GM19193 (cell line): ENCODE measurements around the gene ZNF205.

ENCODE experiments used
- POLR2A ChIP-seq: IDR thresholded peaks from 4 replicates; pipeline ENCODE4 v1.6.1; 2011; ENCODE audit not compliant: insufficient read depth, insufficient read length; ENCODE audit errors: extremely low read depth

ZNF205 gene

DNA sequence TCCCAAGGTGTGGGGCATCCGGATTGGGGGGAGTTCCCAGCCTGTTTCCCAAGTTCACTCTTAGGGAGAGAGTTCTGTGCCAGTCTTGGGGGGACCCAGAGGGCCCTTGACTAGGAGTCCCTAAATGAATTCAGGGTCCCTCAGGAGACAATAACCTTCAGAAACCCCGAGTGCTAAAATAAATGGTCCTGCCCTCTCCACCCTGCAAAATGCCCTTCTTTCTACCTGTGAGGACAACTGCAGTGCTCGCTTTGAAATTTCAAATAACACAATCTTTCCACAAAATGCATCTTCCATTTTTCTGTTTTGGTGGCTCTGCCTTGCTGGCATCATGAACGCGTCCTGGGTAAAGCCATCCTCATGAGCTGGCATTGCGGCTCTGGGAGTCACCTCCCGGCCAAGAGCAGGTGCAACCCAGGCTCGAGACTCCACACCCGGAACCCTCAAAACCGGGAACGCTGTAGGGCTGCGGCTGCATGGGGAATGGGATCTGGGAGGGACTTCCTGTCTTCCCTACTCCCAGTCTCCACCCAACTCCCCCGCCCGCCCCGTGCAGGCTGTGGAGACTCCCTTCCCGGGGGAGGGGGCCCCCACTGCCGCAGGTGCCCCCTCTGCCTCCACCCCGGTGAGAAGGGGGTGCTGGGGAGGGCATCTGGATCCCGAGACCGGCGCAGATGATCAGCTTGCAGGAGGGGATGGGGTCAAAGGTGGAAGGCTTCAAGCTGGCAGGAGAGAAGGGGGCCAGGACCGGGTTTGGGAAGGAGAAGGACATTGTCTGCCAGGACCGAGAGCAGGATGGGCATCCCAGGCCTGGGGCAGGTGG, at the start of gene ZNF205:
Gene ZNF205, plus strand, starts transcription at position 529 of the 823 bp plus-strand sequence. CDS start 845 bp downstream, outside the sequence.
- no peak for TF ChIP-seq POLR2A

- no peak for TF ChIP-seq POLR2A
Observed at GRCh38 chr16:3063625-3064386, 48.6 kb upstream of the ZNF205 start.

DNA sequence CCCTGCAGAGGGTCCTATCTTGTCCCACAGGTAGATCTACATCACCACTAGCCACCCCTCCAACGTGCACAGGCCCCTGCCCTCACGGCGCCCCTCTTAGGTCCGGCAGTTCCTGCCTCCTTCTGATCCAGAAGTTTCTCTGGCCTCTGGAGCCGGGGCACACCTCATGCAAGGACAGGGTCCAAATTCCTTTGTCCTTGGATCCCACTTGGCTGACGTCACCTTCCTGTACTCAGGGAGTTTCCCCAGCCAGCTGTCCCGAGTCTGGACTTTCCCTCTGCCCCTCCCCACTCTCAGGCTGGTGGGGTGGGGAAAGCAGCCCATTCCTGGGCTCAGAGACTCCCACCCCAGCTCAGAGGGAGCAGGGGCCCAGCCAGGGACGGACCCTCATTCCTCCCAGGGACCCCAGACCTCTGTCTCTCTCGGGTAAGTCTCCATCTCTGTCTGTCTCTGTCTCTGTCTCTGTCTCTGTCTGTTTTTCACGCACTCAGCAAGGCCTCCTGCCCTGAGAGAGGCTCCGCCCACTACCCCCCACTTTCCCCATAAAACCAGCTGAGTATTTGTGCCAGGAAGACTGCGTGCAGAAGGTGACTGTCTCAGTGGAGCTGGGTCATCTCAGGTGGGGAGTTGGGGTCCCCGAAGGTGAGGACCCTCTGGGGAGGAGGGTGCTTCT, 47.2 kb upstream of the ZNF205 start, which contains the start of gene IL32:
Gene IL32, plus strand, starts transcription at position 572 of the 673 bp plus-strand sequence. CDS start 172 bp downstream, outside the sequence.
- TF ChIP-seq POLR2A, result no peak

DNA sequence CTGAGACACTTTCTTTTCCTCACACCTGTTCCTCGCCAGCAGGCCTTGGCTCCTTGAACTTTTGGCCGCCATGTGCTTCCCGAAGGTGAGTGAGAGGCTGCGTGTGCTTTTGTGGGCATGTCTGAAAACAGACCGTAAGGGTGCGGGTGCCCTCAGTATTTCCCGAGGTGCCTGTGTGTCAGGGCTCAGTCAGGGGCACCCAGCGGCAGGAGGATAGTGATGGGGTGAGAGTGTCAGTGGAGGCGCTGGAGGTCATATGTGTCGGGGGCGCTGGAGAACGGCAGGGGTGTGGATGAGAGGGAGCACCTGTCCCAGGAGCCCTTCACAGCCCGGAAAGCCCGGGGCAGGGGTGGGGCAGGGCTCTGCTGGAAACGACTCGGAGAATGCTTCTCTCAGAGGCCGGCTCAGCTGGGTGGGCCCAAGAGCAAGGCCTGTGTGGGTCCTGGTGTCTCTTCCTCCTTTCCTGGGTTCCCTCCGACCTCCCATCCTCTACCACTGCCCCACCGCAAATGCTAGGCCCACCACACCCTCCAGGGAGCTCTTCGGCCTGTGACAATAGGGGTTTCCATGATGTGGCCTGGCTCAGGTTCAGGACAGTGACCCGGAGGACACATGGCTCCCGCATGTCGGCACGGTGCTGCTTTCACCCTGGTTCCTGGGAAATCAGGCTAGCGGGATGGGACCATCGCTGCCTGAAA, 46.5 kb upstream of the ZNF205 start:
- TF ChIP-seq POLR2A, result no peak

DNA sequence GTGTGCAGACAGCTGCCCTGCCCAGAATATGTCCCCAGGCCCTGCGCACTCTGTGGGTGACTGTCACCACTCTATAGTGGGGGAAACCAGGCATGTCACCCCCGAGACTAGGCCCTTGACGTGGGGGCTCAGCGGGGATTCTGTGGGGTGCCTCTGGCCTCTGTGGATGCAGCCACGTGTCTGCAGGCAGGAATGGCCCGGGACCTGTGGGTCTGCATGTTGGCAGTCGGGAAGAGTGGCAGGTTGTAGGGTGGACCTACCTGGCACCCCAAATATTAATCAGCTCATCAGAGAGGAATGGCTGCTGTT, 46.0 kb upstream of the ZNF205 start:
- TF ChIP-seq POLR2A, result no peak

GRCh38 chr16:3068487-3068886, 43.9 kb upstream of the ZNF205 start:
- TF ChIP-seq POLR2A, result no peak

GRCh38 chr16:3070608-3071111, 41.7 kb upstream of the ZNF205 start:
- TF ChIP-seq POLR2A, result no peak

DNA sequence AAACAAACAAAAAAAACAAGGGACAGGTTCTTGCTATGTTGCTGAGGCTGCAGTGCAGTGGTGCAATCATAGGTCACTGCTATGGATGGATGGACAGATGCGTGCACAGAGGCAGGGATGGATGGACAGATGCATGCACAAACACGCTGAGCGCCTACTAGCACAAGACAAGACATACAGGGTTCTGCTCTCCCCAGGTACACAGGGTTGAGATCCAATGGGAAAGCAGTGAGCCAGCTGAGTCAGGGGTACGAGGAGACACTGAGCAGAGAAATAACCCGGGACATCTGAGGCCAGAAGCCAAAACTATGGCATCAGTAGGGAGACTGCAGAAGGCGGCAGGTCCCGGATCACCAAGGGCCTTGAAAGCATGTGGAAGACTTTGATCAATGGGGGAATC, 40.7 kb upstream of the ZNF205 start:
- TF ChIP-seq POLR2A, result no peak

DNA sequence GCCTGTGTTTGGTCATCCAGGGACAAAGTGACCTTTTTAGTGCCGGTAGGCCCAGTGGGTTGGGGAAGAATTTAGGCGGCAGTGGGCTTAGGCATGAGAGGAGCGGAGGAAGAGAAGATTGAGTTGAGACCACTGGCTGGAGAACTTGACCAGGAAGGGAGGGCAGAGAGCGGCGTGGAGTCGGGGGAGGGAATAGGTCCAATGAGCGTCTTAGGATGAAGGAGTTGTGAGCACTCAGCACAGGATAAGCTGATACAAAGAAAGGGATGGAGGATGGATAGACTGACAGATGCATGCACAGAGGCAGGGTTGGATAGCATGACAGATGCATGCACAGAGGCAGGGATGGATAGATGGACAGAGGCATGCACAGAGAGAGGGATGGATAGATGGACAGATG, 38.9 kb upstream of the ZNF205 start:
- no peak for TF ChIP-seq POLR2A

- no peak for TF ChIP-seq POLR2A
Observed at GRCh38 chr16:3074860-3075522, 37.4 kb upstream of the ZNF205 start.

GRCh38 chr16:3075523-3075915, 36.9 kb upstream of the ZNF205 start:
- no peak for TF ChIP-seq POLR2A

- no peak for TF ChIP-seq POLR2A
Observed at GRCh38 chr16:3076577-3076976, 35.8 kb upstream of the ZNF205 start.

- no peak for TF ChIP-seq POLR2A
Observed at GRCh38 chr16:3080024-3080423, 32.4 kb upstream of the ZNF205 start.

DNA sequence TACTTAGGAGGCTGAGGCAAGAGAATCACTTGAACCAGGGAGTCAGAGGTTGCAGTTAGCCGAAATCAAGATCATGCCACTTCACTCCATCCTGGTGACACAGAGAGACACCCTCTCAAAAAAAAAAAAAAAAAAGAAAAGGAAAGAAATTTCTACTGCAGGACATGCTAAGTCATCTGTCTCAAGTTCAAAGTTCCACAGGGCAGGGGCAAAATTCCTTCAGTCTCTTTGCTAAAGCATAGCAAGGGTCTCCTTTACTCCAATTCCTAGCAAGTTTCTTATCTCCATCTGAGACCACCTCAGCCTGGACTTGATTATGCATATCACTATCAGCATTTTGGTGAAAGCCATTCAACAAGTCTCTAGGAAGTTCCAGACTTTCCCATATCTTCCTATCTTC, 27.9 kb upstream of the ZNF205 start:
- TF ChIP-seq POLR2A, result no peak
